ENCODE data around the gene CTNND1. TPM values are rescaled to one million over a fixed set of nuclear protein-coding genes. Genes with fewer than 3 reads are reported as not detected.
"Not testable (repeated sequence)": the region's sequence is repeated elsewhere in the genome, so short reads cannot be mapped to it uniquely, and the experiment has no call there.

CTNND1 gene, protein sequence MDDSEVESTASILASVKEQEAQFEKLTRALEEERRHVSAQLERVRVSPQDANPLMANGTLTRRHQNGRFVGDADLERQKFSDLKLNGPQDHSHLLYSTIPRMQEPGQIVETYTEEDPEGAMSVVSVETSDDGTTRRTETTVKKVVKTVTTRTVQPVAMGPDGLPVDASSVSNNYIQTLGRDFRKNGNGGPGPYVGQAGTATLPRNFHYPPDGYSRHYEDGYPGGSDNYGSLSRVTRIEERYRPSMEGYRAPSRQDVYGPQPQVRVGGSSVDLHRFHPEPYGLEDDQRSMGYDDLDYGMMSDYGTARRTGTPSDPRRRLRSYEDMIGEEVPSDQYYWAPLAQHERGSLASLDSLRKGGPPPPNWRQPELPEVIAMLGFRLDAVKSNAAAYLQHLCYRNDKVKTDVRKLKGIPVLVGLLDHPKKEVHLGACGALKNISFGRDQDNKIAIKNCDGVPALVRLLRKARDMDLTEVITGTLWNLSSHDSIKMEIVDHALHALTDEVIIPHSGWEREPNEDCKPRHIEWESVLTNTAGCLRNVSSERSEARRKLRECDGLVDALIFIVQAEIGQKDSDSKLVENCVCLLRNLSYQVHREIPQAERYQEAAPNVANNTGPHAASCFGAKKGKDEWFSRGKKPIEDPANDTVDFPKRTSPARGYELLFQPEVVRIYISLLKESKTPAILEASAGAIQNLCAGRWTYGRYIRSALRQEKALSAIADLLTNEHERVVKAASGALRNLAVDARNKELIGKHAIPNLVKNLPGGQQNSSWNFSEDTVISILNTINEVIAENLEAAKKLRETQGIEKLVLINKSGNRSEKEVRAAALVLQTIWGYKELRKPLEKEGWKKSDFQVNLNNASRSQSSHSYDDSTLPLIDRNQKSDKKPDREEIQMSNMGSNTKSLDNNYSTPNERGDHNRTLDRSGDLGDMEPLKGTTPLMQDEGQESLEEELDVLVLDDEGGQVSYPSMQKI
- 350 TPM for total RNA-seq (ENCODE audit: unreplicated experiment)
- long read RNA-seq, full-length matches to known transcripts = 1 of 15 reads
- long read RNA-seq, partial matches to known transcripts = 3 of 15 reads
- long read RNA-seq, other reads (novel, unspliced or antisense) = 11 of 15 reads

DNA sequence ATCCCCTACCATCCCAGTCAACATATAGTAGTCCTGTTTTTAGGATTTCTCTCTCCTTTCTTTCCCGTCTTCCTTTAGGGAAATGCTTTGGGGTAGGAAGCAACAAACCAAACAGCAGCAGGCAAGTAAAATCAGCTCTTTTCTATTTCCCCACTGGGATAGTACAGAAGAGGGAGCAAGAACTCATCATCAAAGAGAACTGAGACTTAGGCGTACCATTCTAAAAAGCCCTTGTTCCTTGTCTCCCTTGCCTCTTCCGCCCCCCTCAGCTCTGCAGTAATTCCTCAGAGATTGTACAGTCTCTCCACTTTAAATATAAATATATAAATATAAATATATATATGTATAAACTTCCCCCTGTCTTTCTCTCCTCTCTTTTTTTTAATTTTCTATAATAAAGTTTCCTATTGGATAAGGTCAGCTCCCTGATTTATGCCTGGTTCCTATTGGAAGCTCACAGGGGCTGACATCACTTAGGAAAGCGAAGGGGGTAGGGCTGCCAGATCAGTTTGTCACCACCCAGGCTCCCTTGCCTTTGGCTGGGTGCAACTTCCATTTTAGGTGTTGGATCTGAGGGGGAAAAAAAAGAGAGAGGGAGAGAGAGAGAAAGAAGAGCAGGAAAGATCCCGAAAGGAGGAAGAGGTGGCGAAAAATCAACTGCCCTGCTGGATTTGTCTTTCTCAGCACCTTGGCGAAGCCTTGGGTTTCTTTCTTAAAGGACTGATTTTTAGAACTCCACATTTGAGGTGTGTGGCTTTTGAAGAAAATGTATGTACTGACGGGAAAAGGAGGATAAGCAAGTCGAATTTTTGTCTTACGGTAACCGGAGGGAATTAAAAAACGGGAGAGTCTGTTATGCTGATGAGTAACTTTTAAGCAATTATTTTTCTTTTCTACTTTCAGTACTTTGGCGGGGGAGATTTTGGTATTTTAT, at the start of gene CTNND1:
Gene CTNND1 (plus strand): TSS at position 502 of the 934 bp plus-strand sequence. CDS start 29,677 bp downstream, outside the sequence.
- H3K27ac Mint-ChIP-seq (ENCODE audit: unreplicated experiment) = peak within 1 kb of the TSS; percentile 100
- peaks cover 22% of the 10 kb centered on the region for H3K36me3 Mint-ChIP-seq (ENCODE audit: low read depth, unreplicated experiment)
- H3K4me3 Mint-ChIP-seq (ENCODE audit: unreplicated experiment) = peak within 1 kb of the TSS; percentile 100
- H3K27me3 Mint-ChIP-seq (ENCODE audit: unreplicated experiment) = peaks cover 7% of the 10 kb centered on the region
- TF ChIP-seq, protein P1, sequence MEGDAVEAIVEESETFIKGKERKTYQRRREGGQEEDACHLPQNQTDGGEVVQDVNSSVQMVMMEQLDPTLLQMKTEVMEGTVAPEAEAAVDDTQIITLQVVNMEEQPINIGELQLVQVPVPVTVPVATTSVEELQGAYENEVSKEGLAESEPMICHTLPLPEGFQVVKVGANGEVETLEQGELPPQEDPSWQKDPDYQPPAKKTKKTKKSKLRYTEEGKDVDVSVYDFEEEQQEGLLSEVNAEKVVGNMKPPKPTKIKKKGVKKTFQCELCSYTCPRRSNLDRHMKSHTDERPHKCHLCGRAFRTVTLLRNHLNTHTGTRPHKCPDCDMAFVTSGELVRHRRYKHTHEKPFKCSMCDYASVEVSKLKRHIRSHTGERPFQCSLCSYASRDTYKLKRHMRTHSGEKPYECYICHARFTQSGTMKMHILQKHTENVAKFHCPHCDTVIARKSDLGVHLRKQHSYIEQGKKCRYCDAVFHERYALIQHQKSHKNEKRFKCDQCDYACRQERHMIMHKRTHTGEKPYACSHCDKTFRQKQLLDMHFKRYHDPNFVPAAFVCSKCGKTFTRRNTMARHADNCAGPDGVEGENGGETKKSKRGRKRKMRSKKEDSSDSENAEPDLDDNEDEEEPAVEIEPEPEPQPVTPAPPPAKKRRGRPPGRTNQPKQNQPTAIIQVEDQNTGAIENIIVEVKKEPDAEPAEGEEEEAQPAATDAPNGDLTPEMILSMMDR (IDR thresholded peaks at IDR 0.05; ENCODE audit: unreplicated experiment) = no peak
- H3K9me3 Mint-ChIP-seq (ENCODE audit: unreplicated experiment) = no peaks in the 10 kb centered on the region
- H3K4me1 Mint-ChIP-seq (ENCODE audit: unreplicated experiment) = peaks cover 37% of the 10 kb centered on the region
- DNase-seq (ENCODE audit: low spot score) = peak; percentile 70

DNA sequence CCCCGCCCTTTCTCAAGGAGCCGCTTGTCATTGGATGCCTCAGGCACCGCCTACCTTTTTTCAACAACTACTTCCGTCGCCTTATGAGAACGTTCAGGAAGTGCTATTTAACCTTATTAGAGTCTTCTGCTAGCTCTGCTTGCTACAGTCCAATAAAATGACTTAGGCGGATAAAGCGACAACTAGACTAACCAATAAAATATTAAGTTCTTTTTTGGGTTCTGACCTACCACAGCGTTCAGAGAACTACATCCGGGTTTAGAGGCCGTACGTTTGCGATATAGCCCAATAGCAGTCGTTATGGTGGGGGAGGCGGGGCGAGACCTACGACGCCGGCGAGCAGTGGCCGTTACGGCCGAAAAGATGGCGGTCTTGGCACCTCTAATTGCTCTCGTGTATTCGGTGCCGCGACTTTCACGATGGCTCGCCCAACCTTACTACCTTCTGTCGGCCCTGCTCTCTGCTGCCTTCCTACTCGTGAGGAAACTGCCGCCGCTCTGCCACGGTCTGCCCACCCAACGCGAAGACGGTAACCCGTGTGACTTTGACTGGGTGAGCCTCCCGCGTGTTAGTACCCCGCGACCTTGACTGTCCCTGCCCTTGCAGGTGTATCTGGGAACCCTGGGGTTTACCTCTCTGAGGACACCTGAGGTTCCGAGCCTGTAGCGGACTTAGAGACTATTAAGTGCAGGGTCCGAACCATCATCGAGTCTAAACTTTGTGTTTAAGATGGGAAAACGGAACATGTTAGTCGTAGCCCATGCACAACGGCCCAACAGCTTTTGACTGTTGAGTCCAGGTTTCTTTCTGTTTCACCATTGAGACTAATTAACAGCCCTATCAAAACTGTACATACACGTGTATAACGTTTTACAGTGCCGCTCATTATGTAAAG, 49.1 kb upstream of the CTNND1 start, which contains the start of gene TMX2:
Gene TMX2 (plus strand): TSS at position 338 of the 895 bp plus-strand sequence. CDS start 26 bp downstream, at position 364.
- DNase-seq (ENCODE audit: low spot score) = peak; percentile 84
- TF ChIP-seq, protein P1 (IDR thresholded peaks at IDR 0.05; ENCODE audit: unreplicated experiment) = no peak
- H3K27me3 Mint-ChIP-seq (ENCODE audit: unreplicated experiment) = peaks cover 7% of the 10 kb centered on the region
- H3K4me1 Mint-ChIP-seq (ENCODE audit: unreplicated experiment) = peaks cover 25% of the 10 kb centered on the region
- H3K9me3 Mint-ChIP-seq (ENCODE audit: unreplicated experiment) = no peaks in the 10 kb centered on the region
- H3K36me3 Mint-ChIP-seq (ENCODE audit: low read depth, unreplicated experiment) = peaks cover 4% of the 10 kb centered on the region
- H3K27ac Mint-ChIP-seq (ENCODE audit: unreplicated experiment) = peak within 1 kb of the TSS; percentile 95
- H3K4me3 Mint-ChIP-seq (ENCODE audit: unreplicated experiment) = peak within 1 kb of the TSS; percentile 97

DNA sequence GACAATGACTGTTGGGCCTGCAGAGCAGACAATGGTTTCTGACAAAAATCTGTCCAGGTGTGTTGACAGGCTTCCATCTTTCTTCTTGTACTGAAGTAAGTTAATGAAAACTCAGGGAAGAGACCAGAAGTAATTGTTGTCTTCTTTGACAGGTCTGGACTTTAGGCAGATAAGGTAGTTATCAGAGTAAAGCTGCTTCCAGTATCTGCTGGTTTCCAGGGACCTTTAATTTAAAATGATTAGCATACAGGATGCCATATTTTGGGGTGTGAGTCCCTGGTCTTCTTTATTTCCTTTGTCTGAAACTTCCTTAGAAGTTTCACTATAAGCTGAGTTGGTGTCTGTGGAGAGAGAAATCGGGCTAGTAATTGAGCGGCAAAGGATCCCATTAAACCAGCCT, 47.8 kb upstream of the CTNND1 start:
- Mint-ChIP-seq H3K27ac (ENCODE audit: unreplicated experiment) (no peak overlapping the region), H3K4me3 (ENCODE audit: unreplicated experiment) (peak overlapping the region; percentile 97), H3K36me3 (ENCODE audit: low read depth, unreplicated experiment) (peaks cover 10% of the 10 kb centered on the region), H3K27me3 (ENCODE audit: unreplicated experiment) (peaks cover 7% of the 10 kb centered on the region), H3K9me3 (ENCODE audit: unreplicated experiment) (no peaks in the 10 kb centered on the region), H3K4me1 (ENCODE audit: unreplicated experiment) (peaks cover 25% of the 10 kb centered on the region)
- DNase-seq (ENCODE audit: low spot score) = no peak
- TF ChIP-seq, protein P1 (IDR thresholded peaks at IDR 0.05; ENCODE audit: unreplicated experiment) = no peak

DNA sequence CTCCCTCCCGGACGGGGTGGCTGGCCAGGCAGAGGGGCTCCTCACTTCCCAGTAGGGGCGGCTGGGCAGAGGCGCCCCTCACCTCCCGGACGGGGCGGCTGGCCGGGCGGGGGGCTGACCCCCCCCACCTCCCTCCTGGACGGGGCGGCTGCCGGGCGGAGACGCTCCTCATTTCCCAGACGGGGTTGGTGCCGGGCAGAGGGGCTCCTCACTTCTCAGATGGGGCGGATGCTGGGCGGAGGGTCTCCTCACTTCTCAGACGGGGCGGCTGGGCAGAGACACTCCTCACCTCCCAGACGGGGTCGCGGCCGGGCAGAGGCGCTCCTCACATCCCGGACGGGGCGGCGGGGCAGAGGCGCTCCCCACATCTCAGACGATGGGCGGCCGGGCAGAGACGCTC, 44.9 kb upstream of the CTNND1 start:
- H3K4me3 Mint-ChIP-seq (ENCODE audit: unreplicated experiment); H3K36me3 Mint-ChIP-seq (ENCODE audit: low read depth, unreplicated experiment); H3K9me3 Mint-ChIP-seq (ENCODE audit: unreplicated experiment); H3K27me3 Mint-ChIP-seq (ENCODE audit: unreplicated experiment); DNase-seq (ENCODE audit: low spot score); H3K27ac Mint-ChIP-seq (ENCODE audit: unreplicated experiment): not testable (repeated sequence)
- peaks cover 17% of the 10 kb centered on the region for H3K4me1 Mint-ChIP-seq (ENCODE audit: unreplicated experiment)
